ENCODE data around the gene KCTD14. TPM values are rescaled to one million over a fixed set of nuclear protein-coding genes. Genes with fewer than 3 reads are reported as not detected.

Gene KCTD14
- total and polyA plus RNA-seq, 9 of the 15 experiments (the other 6 are each of a cell fraction or from before 2014, with no cell fraction given): 0.04 to 0.30 (median 0.11) TPM; not detected in 2

DNA sequence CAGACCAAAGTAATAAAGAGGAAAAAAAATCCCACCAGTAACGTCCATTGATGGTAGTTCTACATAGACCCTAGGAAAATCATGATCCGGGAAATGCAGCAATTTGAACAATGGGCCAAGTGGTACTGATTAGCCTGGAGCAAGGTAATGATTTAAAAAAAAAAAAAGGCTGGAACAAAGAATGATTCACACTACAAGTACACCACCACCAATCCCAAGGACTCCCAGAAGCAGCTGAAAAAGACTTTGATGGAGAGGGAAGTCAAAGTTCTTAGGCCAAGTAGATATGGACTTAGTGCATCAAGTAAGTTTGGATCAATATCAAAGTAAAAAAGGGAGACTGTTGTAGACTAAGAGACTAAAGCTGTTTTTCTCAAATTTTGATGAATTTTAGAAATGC, 11.8 kb downstream of the KCTD14 start (continued):
- TF ChIP-seq DNMT1 (IDR thresholded peaks at IDR 0.05): no peak
- no peak for TF ChIP-seq BRF1 (IDR thresholded peaks at IDR 0.05; ENCODE audit: borderline replicate concordance, extremely low read depth, insufficient read length)
- TF ChIP-seq SMARCE1 (IDR thresholded peaks at IDR 0.05): no peak

DNA sequence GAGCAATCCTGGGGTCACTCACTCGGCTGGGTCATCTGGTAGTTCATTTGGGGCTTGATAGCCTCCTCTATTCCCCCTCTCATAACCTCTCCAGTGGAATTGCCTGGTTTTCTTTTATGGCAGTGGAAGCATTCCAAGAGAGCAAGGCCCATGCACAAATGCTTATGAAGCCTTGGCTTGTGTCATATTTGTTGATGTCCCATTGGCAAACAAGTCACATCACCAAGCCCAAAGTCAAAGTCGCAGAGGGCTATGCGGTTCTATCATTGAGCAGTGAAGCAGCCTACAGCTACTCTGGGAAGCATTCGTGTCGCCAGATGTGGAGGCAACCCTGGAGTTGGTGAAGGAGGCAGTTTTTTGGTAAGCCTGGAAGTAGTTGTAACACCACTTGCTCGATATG, 12.3 kb downstream of the KCTD14 start:
- H3K27ac ChIP-seq (ENCODE audit: extremely low read depth, low read depth, low read length): no peak overlapping the region
- ATAC-seq: no peak

More for the DNA sequence above, 12.3 kb downstream of the KCTD14 start:
- no peaks in the 10 kb centered on the region for H3K9me3 ChIP-seq (replicated peaks; ENCODE audit: control insufficient read depth, insufficient read depth, low read depth, low read length)
- WGBS (ENCODE audit: insufficient coverage, low coverage, missing lambda C conversion rate): 59% methylated on average over 6 of the region's 6 CpGs
- no peaks in the 10 kb centered on the region for H3K36me3 ChIP-seq (ENCODE audit: control insufficient read depth, insufficient read depth, low read length)
- H3K9me1 ChIP-seq (ENCODE audit: control insufficient read depth, insufficient read depth, low read length): no peaks in the 10 kb centered on the region
- no peak for TF ChIP-seq ZNF133 (CRISPR knock-in tag; IDR thresholded peaks at IDR 0.05)
- TF ChIP-seq ZBTB12 (CRISPR knock-in tag; IDR thresholded peaks at IDR 0.05): no peak
- no peak for TF ChIP-seq MNT (conservative IDR thresholded peaks at IDR 0.05)
- TF ChIP-seq SRSF3 (IDR thresholded peaks at IDR 0.05; ENCODE audit: insufficient read depth, low read length): no peak
- no peak for TF ChIP-seq GTF2E2 (tag; IDR thresholded peaks at IDR 0.05)
- no peak for TF ChIP-seq ZC3H8 (IDR thresholded peaks at IDR 0.05)
- POLR2A ChIA-PET: no interaction called here
- FAIRE-seq: no peak
- intact Hi-C loops (cut with micrococcal nuclease) (loop anchor here (10.0 kb wide), 1 partner anchor 554 kb away; no protein-coding TSS in a partner anchor), in situ Hi-C loops (cut with MboI) (no loop called here)
- no peak overlapping the region for H3K9ac ChIP-seq (ENCODE audit: insufficient read depth in 1 of 2, low read depth in 2 of 2, low read length in 2 of 2)
- no peak overlapping the region for H3K4me2 ChIP-seq (ENCODE audit: insufficient read depth, low read length)
- no TSS peak for BruUV-seq (replicated peaks)
- peaks cover 7% of the 10 kb centered on the region; the same call in 2 of the 3 replicates for H3K79me2 ChIP-seq (ENCODE audit: control insufficient read depth, insufficient read depth, low read length)
- H3K27me3 ChIP-seq (ENCODE audit: control insufficient read depth in 2 of 2, insufficient read depth in 2 of 2, low read length in 2 of 2): no peaks in the 10 kb centered on the region
- DNase-seq (ENCODE audit: extremely low read depth in 1 of 4, low spot score in 3 of 4): no peak
- no peak overlapping the region for H3K4me3 ChIP-seq
- peaks cover 0 to 10% of the 10 kb centered on the region in 2 experiments; a peak in 2 of 5 replicates for H3K4me1 ChIP-seq (replicated peaks in 1 of 2; ENCODE audit: control insufficient read depth in 2 of 2, insufficient read depth in 2 of 2, low read length in 2 of 2)
- CTCF ChIA-PET (ENCODE audit: low intra/inter-chr PET ratio): no interaction called here
- no peaks in the 10 kb centered on the region for H4K20me1 ChIP-seq (replicated peaks; ENCODE audit: control insufficient read depth, insufficient read depth, low read length)
- no peak overlapping the region for H2AFZ ChIP-seq (ENCODE audit: low read depth, low read length)
